Measurements from ENCODE around the gene STC2.

The STC2 gene

GRCh38 chr5:173328844-173329490, 753 bp upstream of the STC2 start:
- DNase-seq = peak; percentile 35

GRCh38 chr5:173327084-173327947, 898 bp downstream of the STC2 start:
- DNase-seq = peak; percentile 31

DNA sequence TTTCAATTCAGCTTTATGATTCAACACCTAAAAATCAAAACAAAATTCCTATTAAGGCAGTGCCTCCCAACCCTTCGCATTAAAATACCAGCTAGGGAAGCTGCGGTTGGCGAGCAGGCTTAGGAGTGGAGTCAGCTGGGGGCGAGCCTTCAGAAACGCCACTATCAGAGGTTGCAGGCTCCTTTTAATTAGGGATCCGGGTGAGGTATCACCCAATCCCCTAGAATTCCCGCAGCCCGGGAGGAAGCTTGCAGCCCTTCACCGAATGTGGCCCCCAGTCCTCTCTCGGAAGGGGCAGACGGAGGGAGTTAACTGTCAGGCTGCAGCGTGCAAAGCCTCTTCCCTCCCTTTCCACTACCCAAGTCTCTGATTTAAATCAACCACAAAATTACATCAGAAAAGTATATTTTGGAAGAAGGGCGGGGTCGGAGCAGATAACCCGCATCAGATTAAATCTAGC, 1.7 kb downstream of the STC2 start:
- no peak for DNase-seq

DNA sequence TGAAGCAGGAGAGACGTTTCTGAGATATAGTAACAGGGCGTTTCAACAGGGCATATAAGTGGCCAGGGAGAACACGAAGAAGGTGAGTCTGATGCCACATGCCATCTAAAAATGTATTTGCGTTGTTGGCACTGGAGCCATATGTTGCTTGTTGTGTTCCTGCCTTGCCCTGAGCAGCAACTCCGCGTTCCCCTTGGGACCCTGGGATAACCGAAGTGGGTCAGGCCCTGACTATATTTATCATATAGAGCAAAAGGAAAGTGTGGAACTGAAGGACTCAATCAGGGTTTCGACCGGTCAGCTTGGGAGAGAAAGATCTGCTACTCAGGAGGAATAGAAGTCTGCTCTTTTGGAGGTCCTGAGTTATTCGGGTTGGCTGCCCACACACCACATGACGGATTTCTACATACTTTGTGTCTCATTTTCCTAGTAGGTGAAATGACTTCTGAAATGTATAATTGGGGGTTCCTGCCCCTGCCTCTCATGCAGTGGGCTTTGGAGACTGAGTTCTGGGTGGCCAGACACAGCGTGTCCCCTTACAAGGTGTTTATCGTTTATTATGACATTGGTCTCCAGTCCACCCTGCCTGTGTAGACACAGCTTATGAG, 3.0 kb downstream of the STC2 start:
- DNase-seq = no peak

DNA sequence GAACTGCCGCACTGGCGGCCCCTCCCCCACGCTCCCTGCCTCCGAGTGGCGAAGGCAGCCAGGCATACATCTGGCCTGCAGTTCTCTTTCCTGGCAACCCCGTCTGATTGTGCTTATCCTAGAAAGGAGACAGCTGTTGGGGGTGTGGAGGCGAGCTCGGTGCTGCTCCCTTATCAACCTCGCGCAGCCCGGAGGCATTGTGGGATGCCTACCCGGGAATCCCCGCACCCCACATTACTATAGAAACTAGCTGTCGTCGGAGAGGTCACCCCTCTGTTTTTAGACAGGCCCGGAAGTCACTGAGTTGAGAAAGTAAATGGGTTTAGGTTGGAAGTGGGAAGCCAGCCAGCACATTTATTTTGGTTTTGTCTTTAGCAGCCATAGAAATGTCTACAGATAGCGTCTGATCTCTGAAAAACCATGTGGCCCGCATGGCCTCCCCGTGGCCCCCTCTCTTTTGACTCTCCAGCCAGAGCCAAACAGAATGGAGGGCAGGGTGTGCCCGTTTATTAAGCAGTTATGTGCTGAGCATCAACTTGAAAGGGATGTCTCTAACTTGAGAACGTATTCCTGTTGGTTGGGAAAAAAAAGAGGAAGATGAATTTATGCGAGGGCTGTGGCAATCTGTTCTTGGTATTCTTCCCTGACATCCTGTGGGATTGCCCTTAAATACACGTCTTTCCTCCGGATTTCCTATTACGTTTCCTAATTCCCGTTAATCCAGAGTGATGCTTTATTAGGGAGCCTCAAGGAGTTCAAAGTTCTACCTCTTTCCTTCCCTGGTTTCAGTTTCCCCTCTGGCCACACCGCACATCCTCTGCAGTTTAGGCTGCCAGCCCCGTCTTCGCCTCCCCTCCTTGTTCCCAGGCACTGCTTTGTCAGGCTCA, 3.9 kb downstream of the STC2 start:
- DNase-seq = no peak

GRCh38 chr5:173323799-173324114, 4.5 kb downstream of the STC2 start:
- no peak for DNase-seq

- DNase-seq = no peak
Observed at GRCh38 chr5:173323106-173323798, 5.0 kb downstream of the STC2 start.

DNA sequence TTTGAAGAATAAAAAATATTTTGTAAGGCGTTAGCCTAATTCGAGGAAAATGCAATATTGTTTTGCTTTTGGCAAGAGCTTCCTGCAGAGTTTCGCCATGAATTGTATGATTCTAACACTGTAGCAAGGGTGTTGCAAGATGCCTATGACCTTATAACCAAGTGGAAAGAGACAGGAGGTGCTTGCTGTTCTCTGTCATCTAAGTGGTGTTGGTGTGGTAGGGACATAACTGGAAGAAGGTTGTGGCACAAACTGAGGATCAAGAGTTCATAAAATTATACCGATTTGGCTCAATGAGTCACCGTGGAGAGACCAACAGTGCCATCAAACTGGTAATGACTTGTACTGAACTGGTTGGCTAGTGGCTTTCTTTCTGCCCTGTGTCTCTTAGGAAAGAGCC, 6.3 kb downstream of the STC2 start:
- no peak for DNase-seq

DNA sequence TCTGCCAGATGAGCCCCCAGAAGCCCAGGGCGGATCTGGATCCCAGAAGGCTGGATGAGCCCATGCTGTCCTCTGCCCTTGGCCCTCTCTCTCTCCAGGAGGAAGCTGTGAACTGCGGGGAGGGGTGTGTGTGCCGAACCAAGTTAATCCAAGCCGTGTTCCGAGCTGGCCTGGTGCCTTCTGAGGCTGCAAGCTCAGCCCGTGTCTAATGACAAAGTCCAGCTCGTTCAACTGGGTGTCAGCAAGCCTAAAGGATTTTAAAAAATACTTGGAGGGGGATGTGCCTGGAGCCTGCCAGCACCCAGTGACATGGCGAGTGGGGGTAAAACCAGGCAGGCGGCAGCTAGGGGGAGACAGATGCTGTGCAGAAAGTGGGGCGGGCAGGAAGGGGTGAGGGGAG, 8.0 kb downstream of the STC2 start:
- DNase-seq = no peak

GRCh38 chr5:173319646-173320045, 8.6 kb downstream of the STC2 start:
- no peak for DNase-seq

DNA sequence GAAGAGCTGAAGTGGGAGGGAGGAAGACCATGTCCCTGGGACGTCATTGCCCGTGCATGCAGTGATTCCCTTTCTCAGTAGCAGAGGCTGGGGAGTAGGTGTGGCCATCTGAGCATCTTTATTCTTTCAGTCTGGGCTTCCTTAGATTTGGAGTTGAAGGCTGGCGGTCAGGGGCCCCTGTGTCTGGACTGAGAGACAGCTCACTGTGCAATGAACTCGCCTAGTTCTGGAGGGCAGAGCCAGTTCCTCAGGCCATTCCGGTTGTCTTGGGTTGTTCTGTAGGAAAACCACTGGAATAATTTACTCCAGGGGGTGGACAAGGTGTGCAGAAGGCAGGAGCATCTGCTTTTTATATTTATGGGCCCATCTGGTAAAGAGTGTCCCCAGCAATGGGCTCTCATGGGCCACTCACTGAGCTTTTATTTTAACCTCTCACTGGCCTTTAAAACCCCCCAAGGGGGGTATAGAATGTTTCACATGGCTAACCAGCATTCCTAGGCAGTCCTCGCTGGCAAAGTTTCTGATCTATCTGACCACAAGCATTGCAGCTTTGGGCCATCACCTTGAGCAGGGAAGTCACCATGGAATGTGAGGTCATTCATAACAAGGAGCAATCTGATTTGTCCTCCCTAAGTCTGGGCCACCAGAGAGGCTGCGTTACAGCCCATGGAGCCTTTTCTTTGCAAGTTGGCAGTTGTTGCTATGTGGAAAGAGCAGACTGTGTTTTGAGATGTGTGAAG, 9.2 kb downstream of the STC2 start:
- DNase-seq = no peak

DNA sequence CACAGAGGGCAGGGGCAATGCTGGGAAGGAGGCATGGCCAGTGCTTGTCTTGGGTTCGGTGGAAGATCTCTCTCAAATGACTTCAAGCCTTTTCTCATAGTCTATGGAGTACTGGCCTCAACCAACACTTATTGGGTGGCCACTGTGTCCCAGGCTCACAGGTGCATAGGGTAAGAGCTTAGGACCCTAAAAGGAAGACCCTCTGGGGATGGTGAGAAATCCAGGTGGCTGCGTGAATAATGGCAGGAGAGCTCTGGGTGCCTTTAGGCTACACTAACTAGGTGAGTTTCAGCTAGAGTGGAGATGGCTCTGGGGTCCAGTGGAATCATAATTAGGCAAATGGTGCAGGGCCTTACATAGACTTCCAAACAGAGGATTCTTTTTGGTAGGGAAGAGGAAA, 9.9 kb downstream of the STC2 start:
- DNase-seq = no peak

DNA sequence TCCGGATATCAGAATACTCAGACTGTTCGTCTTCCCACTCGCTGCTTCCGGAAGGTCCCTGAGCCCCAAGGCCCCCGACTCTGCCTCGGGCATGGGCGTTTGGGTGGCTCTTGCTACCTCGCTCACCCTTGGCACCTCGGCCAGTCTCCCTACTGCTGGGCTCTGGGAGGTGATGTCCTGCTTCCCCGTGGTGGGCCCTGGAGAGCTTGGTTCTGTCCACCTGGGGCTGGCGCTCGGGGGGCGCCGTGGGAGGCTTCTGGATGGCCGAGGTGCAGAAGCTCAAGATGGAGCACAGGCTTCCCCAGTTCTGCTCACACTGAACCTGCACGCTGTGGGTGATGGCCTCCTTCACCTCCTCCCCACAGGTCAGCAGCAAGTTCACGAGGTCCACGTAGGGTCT, 10.4 kb downstream of the STC2 start:
- DNase-seq = no peak

DNA sequence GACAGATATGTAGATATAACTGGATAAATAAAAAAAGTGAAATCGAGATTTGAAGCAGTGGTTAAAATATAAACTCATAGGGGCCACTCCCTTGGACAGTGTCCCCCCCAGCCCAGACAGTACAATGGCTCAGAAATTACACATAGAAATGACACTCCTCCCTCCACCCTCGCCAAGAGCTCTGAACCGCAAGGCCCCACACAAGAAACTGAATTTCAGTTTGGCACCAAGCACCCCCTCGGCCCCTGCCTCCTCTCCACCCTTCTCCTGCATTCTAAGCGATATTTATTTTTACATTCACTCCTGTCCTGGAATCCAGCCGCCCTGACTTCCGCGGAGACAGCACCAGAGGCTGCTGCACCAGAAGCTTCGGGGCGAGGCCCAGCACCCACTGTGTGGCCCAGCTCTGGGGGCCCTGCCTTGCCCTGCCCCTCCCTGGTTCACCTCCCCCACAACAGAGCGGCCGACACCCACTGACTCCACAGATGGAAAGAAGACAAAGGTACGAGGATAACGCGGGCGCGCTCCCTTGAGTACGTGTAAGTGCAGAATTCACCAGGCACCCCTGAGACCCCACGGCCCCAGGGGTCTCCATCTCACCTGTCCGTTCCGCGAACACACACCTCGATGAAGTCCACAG, 11.0 kb downstream of the STC2 start:
- DNase-seq = no peak

DNA sequence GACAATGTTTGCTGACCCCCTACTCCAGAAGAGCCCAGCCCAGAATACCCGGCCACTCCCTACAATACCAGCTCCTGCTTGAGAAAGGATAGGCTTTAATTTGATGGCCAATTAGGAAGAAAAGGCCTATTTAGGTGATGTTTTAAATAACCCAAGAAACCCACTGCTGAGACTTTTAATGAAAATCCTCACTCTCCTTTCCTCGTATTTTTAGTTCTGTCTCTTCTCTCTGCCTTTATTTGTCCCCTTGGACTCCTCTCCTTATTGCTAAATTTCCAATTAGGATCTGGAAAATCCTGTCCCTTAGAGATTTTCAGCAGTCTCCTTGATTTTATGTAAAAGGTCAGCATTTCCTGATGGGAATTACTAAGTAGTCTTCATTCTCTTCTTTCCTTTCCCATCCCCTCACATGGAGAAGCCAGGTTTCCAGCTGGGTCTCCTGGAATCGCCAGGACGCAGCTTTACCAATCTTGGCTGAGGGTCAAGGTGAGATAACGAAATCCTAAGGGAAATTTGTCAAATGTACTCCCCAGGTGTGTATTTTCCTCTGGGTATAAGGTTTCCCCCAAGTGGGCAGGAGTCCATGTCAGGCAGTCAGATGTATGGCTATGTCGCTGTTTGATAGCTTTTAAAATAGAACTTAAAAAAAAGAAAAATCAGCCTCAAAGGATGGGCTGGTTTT, 11.7 kb downstream of the STC2 start:
- no peak for DNase-seq

DNA sequence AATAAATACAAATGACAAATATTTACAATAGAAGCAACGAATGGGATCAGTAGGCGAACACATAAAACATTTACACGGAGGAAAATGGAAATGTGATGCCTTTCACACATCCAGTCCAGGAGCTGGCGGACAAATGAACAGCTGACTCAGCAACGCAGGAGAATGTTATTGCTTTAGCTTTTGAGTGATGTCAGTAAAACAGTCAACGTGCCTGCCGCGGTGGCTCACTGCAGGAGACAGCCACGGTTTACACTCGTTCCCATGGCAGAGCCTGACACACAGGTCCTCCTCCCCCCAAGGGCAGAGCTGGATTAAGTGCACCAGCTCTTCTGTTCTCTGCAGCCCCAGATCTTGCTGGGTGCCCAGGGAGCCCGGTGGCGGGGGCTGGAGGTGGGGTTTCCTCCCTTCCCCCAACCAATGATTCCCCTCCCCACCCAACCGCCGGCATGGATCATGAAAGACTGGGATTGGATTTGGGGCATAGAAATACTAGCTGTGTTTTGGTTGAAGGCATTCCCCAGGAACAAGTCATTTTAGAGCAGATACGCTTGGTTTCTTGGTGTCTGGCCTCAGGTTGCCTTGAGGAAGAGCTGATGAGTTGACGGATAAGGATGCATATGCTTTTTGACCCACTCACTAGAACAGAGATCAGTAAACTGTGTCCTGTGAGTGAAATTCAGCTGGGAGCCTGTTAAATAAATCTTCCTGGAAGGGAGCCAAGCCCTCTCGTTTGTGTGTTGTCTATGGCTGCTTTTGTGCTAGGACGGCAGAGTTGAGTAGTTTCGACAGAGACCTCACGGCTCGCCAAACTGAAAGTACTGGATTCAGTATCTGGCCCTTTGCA, 12.5 kb downstream of the STC2 start:
- peak; percentile 50 for DNase-seq

- no peak for DNase-seq
Observed at GRCh38 chr5:173314166-173314952, 13.9 kb downstream of the STC2 start.

GRCh38 chr5:173313351-173313801, 14.8 kb downstream of the STC2 start:
- no peak for DNase-seq

GRCh38 chr5:173312821-173313220, 15.4 kb downstream of the STC2 start:
- DNase-seq = no peak
